T follicular helper cell (primary cell): ENCODE measurements around the gene DDX3X.
"Not testable (repeated sequence)": the region's sequence is repeated elsewhere in the genome, so short reads cannot be mapped to it uniquely, and the experiment has no call there.

Experiments used
- DNase-seq: peaks from one replicate; pipeline ENCODE4 v3.0.0-alpha.2; 2020; ENCODE audit warnings: low read depth

DDX3X gene

GRCh38 chrX:41329101-41329500 lies 4.9 kb upstream of the DDX3X start:
- DNase-seq = no peak

GRCh38 chrX:41332005-41332404 lies 2.0 kb upstream of the DDX3X start:
- no peak for DNase-seq

- peak; percentile 16 for DNase-seq
Measured at GRCh38 chrX:41332408-41333002, 1.5 kb upstream of the DDX3X start.

GRCh38 chrX:41333003-41333743 lies 789 bp upstream of the DDX3X start:
- peak; percentile 87 for DNase-seq

GRCh38 chrX:41334363-41335197 lies 618 bp downstream of the DDX3X start:
- DNase-seq = peak; percentile 79

- no peak for DNase-seq
Measured at GRCh38 chrX:41335198-41335957, 1.4 kb downstream of the DDX3X start.

- no peak for DNase-seq
Measured at GRCh38 chrX:41335958-41336331, 2.0 kb downstream of the DDX3X start.

GRCh38 chrX:41336447-41336846 lies 2.5 kb downstream of the DDX3X start:
- no peak for DNase-seq

GRCh38 chrX:41337140-41337539 lies 3.2 kb downstream of the DDX3X start:
- DNase-seq = no peak

- DNase-seq = no peak
Measured at GRCh38 chrX:41338436-41338835, 4.5 kb downstream of the DDX3X start.

- no peak for DNase-seq
Measured at GRCh38 chrX:41339148-41339547, 5.2 kb downstream of the DDX3X start.

GRCh38 chrX:41344053-41344452 lies 10.1 kb downstream of the DDX3X start:
- DNase-seq = no peak

GRCh38 chrX:41347186-41347585 lies 13.2 kb downstream of the DDX3X start:
- no peak for DNase-seq

- no peak for DNase-seq
Measured at GRCh38 chrX:41348551-41348950, 14.6 kb downstream of the DDX3X start.

- DNase-seq = no peak
Measured at GRCh38 chrX:41350150-41350975, 16.4 kb downstream of the DDX3X start.

- DNase-seq = no peak
Measured at GRCh38 chrX:41350976-41351569, 17.1 kb downstream of the DDX3X start.

GRCh38 chrX:41351923-41352322 lies 18.0 kb downstream of the DDX3X start:
- no peak for DNase-seq

GRCh38 chrX:41352329-41352838 lies 18.4 kb downstream of the DDX3X start:
- DNase-seq = no peak

- no peak for DNase-seq
Measured at GRCh38 chrX:41353985-41354384, 20.0 kb downstream of the DDX3X start.

GRCh38 chrX:41369152-41369551 lies 35.2 kb downstream of the DDX3X start:
- no peak for DNase-seq

GRCh38 chrX:41371575-41371974 lies 37.6 kb downstream of the DDX3X start:
- not testable (repeated sequence) for DNase-seq
